Fibroblast of skin of left biceps (primary cell): ENCODE results near the gene RANGRF.

Experiments used
- DNase-seq, 2 experiments: peaks; one replicate each; pipeline ENCODE4 v3.0.0-alpha.2; 2013; ENCODE audit warnings: low read depth in 2 of 2

The RANGRF gene

GRCh38 chr17:8314797-8315763 is 26.6 kb downstream of the RANGRF start:
- DNase-seq = no peak

GRCh38 chr17:8315764-8316217 is 27.3 kb downstream of the RANGRF start:
- no peak for DNase-seq

DNA sequence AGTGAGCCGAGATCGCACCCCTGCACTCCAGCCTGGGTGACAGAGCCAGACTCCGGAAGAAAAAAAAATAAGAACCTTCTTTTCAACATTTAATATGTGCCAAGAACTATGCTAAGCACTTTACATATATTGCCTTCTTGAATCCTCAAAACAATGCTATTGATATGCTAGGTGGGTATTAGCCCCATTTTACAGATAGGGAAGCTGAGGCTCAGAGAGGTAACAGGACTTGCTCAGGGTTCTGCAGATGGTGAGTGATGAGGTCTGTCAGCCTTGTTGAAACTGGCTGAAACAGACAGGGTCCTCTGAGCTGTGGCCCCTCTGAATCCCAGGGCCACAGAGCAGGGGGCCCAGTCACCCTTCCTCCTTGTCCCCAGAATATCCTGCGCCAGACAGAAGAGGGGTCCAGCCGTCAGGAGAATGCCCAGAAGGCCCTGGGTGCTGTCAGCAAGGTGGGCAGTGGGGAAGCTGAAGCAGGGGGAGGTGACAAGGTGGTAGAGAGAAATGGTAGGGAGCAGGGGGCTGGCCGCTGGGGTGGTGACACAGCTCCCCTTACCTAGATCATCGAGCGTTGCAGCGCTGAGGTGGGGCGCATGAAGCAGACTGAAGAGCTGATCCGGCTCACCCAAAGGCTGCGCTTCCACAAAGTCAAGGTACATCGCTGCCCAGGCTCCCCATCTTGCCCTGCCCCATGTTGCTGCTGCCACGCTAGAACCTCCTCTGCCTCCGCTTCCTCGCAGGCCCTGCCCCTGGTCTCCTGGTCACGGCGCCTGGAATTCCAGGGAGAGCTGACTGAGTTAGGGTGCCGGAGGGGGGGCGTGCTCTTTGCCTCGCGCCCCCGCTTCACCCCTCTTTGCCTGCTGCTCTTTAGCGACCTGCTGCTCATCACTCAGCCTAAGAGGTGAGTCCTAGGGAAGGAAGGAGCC is 29.8 kb downstream of the RANGRF start:
- DNase-seq = no peak

- DNase-seq = no peak
Observed at GRCh38 chr17:8320262-8320661, 31.8 kb downstream of the RANGRF start.

DNA sequence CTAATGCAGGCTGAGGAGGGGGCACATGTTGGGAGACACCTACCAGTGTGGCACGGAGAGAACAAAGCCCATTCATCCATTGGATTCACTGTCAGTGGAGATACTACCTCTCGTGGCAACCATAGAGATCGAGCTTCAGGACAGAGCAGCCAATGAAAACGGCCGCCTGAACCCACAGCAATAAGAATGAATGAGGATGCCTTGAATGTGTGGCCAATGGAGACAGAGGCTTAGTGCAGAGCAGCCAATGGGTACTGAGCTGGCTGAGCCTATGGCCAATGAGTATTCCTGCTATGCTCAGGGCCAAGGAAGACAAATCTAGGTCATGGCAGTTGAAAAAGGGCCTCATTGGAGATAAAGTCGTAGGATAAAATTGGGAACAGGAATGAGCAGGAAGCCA is 32.5 kb downstream of the RANGRF start:
- DNase-seq = no peak

- no peak for DNase-seq
Observed at GRCh38 chr17:8322061-8322460, 33.6 kb downstream of the RANGRF start.

- no peak for DNase-seq
Observed at GRCh38 chr17:8324132-8324531, 35.7 kb downstream of the RANGRF start.

GRCh38 chr17:8324923-8325322 is 36.5 kb downstream of the RANGRF start:
- no peak for DNase-seq

DNA sequence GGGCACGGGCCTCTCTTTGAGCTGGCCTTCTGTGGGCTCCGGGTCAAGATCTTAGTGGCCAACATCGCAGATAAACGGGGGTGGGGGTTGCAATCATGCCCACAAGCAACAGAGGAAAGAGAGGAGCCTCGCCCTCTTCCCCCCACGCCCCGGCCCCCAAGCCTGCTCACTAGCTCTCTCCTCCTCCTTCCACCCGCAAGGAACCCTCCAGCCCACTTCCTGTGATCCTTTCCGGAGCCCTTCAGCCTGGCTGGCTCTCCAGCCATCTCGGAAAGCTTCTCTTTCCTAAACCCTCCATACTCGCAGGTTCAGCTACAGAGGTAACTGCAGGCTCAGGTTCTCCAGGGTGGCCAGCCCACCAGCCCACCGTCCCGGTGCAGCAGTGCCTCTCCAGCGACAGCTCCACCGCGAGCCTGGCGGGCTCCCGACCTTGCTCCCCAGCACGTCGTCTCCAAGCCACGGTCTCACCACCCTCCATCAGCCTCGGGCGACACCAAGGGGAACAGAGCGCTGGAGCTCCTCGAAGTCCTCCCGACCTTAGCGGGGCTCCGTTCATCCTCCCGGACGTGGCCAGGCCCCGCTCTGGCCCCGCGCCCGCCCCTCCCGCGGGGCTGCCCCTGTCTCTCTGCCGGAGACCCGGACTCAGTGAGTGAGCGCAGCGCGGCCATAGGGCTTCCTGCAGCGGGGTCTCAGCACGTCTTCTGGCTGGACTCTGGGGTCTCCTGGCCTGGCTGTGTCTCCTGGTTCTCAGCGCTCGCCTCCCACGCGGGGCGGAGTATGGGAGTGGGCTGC is 38.2 kb downstream of the RANGRF start:
- no peak for DNase-seq

GRCh38 chr17:8327303-8327649 is 38.8 kb downstream of the RANGRF start:
- DNase-seq = no peak

DNA sequence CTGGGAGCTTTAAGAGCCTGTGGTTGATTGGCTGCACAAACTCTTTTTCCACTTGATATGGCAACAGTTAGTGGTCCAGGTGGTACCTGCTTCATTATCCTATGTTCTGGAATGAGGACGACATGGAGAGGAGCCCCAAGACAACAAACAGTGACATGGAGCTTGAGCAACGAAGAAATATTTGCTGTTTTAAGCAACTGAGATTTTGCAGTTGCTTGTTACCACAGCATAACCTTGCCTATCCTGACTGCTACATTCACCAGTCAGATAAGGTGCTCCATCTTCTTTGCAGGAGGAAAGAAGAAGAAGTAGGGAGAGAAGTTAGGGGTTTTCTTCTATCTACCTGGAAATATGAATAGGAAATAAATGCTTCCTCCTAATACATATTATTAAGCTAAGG is 43.7 kb downstream of the RANGRF start:
- DNase-seq = no peak

- DNase-seq = no peak
Observed at GRCh38 chr17:8332688-8333087, 44.2 kb downstream of the RANGRF start.

GRCh38 chr17:8333281-8333680 is 44.8 kb downstream of the RANGRF start:
- no peak for DNase-seq

GRCh38 chr17:8337802-8338752 is 49.6 kb downstream of the RANGRF start:
- DNase-seq = no peak

GRCh38 chr17:8338753-8339140 is 50.3 kb downstream of the RANGRF start:
- DNase-seq = peak in 1 of 2 experiments; percentile 8

DNA sequence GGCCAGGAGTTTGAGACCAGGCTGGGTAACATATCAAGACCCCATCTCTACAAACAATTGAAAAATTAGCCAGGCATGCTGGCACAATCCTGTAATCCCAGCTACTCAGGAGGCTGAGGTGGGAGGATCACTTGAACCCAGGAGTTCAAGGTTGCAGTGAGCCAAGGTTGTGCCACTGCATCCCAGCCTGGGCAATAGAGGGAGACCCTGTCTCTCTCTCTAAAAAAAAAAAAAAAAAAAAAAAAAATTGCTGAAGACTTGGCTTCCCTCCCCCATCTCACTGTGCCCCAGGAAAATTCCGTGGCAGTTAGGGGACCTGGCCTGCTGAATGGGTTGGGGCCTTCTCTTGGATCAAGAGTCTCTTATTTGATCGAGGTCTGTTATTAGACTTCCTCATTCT is 51.1 kb downstream of the RANGRF start, which contains the start of gene ODF4:
TSS of gene ODF4 (plus strand) at position 301 of the 400 bp plus-strand sequence. CDS start 212 bp downstream, outside the sequence.
- DNase-seq = no peak
